ENCODE results near the gene MGST1.

MGST1 gene, protein sequence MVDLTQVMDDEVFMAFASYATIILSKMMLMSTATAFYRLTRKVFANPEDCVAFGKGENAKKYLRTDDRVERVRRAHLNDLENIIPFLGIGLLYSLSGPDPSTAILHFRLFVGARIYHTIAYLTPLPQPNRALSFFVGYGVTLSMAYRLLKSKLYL
- total RNA-seq = 0 reads per million in 2 donors

DNA sequence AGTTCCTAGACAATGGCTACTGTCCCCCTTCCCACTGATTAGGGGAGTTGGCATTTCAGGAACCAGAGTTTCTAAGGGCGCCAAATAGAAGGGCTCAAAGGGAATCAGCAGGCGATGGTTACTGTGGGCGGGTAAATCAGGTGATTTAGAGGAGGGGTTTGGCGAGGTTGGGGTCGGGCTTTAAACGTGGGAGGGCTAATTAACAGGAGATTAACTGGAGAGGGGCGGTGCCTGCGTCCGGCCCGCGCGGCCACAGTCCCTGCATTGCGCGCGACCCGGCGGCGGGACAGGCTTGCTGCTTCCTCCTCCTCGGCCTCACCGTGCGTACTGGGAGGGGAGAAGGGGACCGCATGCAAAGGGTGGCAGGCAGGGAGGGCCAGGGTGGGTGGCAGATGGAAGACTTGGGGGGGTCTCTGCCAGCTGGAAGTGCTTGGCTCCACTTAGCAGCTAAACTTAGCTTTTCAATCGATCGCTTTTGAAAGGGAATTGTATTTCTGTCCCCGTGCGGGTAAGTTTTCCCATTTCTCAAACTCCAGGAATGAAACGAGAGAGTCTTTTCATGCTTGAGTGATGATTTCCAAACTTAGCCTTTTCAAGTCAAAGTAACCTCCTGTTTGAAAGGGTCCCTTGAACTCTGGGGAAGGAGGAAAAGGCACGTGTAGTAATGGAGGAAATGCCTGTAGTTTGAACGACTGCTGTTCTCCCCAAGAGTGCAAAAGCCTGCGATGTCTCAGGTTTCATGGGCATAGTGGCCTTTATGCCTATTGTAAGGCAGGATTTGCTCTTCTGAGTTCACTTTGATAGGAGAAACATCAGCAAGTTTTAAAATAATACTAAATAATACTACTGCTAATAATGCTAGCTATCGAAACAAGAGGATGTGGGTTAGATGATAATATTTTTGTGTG is at the start of gene MGST1:
Gene MGST1, plus strand, starts transcription at position 255 of the 908 bp plus-strand sequence. CDS start 6,608 bp downstream, outside the sequence.
- DNase-seq = no peak

DNA sequence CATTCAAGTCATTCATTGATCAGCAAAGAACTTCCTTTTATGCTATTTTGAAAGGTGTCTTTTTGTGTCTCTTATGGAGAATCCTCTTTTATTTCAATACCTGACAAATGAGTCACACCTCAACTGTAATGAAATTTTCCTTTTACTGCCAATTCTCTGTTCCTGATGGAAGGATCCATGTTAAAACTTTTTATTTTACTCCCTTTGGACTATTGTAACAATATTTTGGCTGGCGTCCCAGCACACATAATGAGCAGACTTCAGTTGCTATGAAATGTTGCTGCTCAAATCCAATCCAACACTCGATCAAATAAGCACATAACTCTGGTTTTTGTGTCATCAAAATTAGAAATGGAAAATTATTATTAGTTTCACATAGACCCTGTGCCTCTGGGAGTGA is 48.0 kb upstream of the MGST1 start:
- no peak for DNase-seq

DNA sequence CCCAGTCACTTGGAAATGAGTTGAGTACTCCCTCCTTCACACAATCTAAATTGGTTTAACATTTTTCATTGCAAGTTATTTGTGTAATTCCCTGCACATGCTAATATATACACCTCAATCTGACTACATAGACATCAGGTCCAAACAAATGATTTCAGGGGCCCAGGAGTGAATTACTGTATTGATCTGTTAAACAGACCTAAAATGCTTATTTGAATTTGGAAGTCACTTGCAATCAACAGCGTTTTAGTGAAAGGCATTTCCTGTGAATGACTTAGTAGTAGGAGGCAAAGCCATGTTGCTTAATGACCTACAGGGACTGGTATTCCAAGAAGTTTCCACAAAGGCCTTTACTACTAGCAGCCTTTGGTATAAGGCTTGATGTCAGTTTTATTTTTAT is 47.3 kb upstream of the MGST1 start:
- DNase-seq = no peak

DNA sequence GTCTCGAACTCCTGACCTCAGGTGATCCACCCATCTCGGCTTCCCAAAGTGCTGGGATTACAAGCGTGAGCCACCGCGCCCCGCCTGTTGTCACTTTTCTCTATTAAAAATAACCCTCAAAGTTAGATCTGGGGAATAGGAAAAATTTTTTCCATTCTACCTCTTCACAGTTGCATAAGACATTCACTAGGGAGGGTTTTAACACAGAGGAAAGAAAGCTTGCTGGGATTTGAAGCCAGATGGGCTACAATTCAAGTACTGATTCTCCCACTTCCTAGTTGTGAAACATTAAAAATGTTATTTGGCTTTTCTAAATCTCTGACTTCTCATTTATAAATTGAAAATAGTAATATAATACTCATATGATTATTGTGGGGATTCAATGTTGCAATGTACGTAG is 46.7 kb upstream of the MGST1 start:
- no peak for DNase-seq

DNA sequence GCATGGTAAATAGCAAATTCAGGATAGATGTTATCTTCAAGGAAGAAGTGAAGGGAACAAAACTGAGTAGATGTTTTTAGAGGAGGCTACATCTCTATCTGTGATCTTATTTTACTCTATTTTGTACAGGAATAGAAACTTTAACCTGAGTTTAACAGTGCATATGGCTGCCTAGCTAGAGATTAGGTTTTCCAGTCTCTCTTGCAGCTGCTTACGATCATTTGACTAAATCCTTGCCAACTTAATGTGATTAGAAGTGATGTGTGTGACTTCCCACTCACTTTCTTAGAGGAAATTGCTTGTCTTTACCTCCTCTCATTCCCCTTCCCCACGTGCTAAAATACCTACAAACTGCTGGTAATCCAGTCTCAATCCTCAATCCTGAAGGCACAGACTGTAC is 43.5 kb upstream of the MGST1 start:
- DNase-seq = no peak

DNA sequence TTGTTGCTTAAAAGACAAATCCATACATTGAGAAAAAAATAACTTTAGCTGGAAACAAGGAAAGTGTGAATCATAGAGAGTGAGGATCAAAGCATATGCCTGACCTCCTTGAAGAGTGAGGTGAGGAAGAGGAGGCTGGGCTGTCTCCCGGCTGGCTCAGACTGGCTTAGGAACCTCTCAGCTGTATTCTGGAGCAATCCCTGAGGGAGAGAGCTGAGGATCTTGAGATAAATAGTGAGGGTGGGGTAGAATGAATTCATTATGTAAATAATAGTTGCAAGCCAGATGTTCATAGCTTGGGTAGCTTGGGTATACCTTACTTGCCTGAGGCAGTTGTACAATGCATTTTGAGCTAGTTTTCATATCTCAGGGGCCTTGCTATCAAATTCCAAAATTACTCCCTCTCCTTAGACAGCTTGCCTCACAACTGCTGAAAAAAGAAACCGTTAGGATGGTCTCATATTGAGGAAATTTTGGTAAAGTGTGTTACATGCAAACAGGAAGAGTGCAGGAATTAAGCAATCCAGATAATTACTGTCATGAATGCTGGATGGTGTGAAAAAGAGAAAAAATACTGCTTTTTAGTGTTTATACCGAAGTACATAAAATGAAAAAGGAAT is 39.5 kb upstream of the MGST1 start:
- DNase-seq = no peak

DNA sequence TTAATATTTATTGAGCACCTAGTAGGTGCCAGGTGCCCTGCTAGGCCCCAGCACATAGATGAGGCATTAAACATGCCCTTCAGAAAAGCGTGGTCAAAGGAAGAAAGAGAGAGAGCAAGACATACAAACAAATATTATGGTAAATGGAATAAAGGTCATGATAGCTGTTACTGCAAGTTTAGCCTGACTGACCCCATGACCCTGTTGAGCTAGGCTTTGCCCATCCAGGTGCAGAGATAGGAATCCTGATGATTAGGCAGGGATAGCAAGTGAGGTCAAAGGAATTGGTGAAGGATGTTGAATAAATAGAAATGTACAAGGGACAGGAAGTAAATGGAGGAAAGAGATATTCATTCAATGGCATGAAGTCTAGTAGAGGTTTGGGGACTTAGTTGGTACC is 36.5 kb upstream of the MGST1 start:
- no peak for DNase-seq

DNA sequence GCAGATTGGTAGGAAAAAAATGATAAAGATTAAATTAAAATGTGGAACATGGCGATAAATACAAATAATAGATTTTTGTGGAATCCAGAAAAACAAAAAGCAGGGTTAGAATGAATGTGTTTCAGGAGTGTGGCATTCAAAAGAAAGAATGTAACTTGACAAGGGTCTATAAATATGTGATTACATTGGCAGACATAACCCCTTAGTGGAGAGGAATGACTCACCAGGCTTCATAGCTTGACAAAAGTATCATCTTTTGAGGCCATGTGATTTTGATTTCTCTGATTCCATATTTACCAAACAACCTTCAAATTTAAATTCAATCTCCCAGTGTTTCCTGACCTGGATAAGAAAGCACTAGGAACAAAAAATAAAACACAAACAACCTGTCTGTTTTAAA is 24.4 kb upstream of the MGST1 start:
- DNase-seq = no peak

DNA sequence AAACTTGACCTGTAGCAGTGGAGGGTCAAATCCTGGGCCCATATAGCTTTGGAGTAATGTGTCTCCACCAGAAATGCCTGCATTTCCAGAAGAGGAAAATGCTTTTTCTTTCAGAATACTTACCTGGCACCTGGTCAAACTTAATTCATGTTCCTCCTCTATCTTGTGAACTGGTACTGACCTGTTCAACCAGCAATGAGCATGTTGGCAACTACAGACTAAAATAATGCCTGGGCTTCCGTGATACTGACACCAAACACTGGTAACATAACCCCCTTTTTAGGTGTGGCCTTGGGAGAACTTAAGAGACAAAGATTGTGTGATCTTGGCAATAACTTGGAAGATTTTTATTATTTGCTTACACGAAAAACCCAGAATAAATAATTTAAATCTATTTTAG is 23.8 kb upstream of the MGST1 start:
- no peak for DNase-seq

DNA sequence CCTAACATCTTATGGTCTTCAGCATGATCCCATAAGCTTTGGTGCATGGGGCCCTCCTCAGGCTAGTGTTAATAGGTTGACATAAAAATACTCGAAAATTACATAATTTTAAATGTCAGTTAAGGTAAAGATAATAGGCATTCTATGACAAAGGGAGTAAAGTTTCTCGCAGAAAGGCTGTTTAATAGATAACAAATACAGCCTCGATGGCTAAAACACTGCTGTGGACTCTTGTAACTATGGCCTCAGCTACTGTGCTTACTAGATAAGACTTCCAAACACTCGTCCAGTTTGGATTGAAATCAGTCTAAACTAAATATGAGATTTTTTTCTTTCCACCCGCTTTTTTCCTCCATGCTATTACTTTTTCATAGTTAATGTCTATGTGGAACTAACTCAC is 23.2 kb upstream of the MGST1 start:
- no peak for DNase-seq

DNA sequence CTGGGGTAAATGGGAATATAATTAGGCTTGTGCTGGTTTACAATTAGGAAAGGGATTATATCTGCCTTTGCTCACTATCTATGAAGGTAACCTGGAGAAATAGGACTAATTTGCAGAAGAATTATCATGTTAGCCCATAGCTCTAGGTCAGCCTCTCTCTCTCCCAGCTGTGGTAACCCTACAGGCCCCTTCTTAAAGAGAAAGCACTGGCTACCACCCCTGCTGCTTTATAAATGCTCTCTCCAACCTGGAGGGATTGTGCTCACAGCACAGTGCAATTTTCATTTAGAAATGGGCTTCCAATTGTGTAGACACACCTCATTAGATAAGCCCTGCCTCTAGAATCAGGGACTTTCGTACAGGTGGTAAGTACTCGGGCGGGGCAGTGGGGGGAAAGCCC is 22.7 kb upstream of the MGST1 start:
- no peak for DNase-seq

DNA sequence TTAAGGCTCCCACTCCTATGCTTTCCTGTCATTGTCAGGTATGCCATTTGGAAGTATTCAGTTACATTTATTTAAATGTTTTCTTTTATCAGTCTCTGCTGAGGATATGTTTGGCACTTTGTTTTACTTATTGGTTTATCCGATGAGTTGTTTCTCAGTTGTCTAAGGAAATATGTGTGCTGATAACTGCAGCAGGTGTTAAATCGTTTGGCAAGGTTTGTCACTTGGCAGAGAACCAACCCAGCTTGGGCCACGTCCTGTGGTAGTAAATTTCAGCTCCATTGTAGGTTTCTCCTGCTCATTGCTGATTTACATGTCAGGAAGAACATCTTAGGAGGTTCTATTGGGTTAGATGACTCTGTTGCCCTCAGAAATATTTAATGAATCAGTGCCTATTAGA is 22.0 kb upstream of the MGST1 start:
- no peak for DNase-seq

DNA sequence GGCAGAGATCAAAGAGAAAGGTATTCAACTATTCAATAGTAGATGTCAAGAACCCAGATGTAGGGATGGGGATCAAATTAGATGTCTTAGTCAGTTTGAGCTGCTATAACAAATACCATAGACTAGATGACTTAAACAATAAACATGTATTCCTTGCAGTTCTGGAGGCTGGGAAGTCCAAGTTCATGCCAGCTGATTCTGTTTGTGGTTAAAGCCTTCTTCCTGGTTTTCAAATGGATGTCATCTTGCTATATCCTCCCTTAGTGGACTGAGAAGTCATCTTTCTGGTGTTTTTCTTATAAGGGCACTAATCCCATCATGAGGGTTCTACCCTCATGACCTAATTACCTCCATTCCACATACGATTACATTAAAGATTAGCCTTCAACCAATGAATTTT is 19.5 kb upstream of the MGST1 start:
- no peak for DNase-seq

DNA sequence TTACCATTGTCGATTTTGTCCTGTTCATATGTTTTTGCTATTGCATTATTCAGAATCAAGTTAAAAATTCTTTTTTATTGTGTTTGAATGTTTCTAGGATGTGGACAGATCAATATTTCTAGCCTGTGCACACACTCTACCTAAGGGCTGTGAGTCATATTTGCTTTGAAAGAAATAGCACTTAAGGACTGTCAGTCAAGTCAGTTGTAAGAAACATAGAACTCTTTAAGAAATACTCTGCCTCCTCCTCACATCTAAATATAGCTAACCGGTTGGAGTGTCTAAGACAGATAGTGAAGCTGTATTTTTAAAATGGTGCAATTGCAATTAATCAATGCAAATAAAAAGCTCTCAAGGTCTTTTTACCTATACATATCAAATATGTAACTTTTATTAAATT is 17.9 kb upstream of the MGST1 start:
- no peak for DNase-seq

DNA sequence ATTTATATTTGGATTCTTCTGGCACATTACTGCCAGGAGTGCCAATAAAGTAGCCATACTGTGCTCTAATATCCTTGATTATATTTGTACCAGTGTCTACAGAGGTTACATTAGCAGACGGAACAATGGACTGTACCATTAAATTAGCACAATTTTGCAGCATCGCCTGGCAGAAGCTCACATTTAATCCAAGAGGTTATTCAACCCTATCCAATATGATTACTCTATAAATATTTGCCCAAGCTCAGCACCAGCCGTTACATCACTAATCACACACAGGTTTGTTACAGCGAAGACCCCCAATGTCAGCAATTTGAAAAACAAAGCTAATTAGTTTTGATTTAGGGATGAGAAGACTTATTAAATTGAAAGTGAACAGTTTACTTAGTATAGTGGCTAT is 16.9 kb upstream of the MGST1 start:
- no peak for DNase-seq

DNA sequence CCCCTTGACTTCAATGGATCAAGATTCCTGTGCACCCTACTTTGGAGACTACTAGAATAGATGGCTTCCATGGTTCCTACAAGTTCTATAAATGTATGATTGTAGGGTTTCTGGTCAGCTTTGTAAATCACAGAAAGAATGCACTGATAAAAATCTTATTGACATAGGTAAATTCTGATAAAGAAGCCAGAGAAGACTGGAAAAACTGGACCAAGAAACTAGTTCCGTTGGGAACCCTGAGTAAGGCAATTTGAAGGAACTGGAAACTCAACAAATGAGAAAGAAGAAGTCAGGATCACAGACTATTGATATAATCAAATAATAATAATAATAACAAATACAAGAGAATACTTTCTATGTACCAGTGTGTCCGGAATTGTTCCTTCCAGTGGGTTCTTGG is 15.4 kb upstream of the MGST1 start:
- no peak for DNase-seq

DNA sequence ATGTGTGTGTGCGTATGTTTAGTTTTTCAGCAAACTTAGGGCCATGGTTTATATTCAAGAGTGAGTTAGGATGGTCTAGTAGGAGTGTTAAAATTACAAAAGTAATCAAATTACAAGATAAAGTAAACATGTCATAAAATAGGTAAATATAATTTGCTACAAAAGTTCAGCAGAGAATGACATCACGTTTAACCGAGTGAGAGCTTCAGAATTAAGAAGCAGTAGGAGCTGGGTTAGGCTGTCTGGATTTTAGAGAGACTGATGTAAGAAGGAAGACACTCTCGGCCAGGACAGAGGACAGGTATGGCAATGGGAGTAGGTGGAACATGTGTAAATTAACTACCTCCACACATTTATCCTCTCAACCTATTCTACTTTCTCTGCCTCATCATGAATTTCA is 11.6 kb upstream of the MGST1 start:
- no peak for DNase-seq

DNA sequence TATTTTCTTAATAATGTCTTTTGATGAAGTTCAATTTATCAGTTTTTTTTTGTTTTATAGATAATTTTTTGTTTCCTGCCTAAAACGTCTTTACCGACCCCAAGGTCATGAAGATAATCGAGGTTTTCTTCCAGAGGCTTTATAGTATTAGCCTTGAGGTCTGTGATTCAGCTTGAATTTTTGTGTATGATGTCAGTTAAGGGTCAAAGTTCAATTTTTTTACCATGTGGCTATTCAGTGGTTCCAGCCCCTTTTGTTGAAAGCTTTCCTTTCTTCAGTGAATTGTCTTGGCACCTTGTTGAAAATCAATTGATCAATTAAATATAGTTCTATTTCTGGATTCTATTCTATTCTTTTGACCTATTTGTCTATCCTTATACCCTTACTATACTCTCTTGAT is 3.2 kb upstream of the MGST1 start:
- no peak for DNase-seq

DNA sequence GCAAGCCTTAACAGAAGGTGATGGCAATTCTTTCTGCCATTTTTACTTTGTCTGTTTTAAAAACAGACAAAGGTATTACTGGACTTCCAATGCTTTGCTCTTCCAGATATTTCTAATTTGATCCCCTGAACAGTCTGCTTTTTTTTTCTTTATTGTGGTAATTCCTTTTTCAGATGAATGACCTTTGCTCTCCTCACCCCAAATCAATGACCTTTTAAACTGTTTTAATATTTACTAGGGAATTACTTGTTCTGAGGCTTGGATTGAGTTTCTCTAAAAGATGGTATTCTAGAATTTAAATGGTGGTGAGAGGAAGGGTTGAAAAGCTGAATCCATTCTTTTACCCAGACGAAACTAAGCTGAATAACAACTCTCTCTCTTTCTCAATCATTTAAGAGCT is 2.3 kb upstream of the MGST1 start:
- no peak for DNase-seq

DNA sequence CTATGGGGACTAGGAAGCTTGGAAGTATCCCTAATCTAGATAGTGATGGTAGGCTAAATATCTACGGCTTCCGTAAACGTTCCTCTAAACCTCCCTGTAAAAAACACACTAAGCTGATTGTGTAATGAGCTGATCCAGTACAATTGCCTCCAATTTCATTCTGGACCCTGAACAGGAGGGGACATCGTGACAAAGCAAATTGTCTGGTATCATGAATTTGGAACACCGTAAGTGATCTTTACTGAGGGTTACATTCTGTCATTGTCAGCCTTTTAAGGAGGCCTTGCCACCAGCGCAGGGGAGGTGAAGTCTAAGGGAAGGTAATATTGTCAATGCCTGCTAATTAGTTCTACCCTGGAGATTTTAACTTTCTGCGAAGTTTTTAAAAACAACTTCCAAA is 487 bp upstream of the MGST1 start:
- DNase-seq = no peak

DNA sequence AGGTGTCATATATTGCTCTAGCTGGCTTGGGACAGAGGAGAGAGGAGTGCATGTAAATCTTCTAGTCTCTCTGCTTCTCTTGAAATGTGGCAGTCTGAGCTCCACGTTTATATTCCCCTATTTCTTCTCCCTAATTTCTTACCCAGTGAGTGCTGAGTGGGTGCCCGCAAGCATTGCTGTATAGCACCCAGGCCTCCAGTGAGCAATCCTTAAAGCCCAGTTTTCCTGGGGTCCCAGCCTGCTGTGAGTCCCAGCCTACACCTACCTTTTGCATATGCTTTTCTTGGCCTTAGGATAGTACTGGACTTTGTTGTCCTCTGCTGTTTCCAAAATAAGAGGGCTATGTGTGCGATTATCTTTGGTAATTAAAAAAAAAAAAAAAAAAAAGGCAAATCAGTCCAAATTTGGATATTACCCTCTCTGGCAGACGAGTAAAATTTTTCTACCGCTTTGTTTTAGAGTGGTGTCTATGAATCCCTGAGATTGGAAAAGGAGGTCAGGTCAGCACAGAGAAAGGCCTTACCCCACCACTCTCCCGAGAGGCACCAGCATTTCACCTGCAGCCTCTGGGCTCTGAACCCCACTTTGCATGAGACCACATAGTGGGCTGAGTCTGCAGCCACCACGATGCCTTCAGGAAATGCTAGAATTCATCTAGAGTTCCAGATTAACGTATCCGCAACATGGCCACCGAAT is 1.1 kb downstream of the MGST1 start:
- no peak for DNase-seq

DNA sequence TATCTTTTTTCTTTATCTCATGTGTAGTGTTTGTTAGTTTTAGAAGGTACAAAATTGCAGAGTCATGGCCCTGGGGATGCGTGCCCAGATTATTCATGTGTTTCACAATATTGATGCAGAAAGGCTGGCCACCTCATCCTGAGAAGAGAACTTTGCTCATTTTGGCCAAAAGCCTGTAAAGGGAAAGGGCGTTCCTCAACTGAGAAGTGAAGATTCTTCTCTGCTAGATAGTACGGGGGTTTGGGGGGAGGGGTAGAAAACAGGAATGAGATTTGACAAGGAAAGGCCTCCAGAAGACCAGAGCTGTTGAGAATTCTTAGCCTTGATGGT is 1.7 kb downstream of the MGST1 start:
- DNase-seq = no peak

DNA sequence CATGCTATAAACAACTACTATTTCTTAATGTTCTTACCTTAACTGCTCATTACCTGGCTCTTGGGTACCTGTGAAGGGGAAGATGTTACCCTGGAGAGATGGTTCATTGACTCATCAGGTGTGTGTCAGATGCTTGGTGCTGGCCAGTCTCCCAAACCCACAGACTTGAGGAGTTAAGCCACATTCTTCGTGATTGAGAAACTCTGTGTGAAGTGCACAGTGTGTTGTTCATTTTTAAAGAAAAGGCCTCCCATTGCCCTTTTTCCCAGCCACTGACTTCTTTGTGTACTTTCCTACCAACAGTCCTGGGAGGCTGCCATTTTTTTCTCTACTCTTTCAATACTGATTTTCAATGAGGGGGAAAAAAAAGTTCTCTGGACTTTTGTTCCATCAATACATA is 3.2 kb downstream of the MGST1 start:
- no peak for DNase-seq

DNA sequence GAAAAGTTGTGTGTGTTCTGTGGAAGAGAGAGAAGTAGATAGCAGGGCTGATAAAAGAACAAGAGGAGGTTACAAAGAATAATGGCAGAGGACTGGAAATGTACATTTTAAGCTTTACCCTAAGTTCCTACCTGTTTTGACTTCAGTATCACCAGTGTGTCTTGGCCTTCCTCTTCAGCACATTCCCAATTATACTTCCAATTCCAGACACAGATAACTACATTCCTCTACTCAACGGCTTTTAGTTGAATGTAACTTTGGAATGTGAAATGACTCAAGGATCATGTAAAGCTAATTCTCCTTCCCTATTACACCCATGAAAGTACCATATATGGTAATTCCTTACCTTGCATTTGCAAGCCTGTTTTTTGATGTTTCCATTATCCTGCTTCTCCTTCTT is 5.0 kb downstream of the MGST1 start:
- DNase-seq = no peak

Measured in T-helper 9 cell (primary cell).